Measurements from ENCODE around the gene ZIK1. TPM values are rescaled to one million over a fixed set of nuclear protein-coding genes. Genes with fewer than 3 reads are reported as not detected.
A peak's percentile ranks its signal among the peaks of the same experiment; 100 is the strongest.

ZIK1 gene
- total and polyA plus RNA-seq, 3 donors from 2014 or later: 8.9 to 21.7 (median 15.1) TPM

GRCh38 chr19:57557659-57558058, 26.3 kb upstream of the ZIK1 start:
- H3K27ac ChIP-seq: no peak overlapping the region
- peaks cover 9% of the 10 kb centered on the region for H3K4me1 ChIP-seq
- intact Hi-C loops (cut with DNase I; ENCODE audit: low total_unique reads): no loop called here
- H3K9me3 ChIP-seq: no peaks in the 10 kb centered on the region
- H3K4me3 ChIP-seq: no peak overlapping the region
- TF ChIP-seq POLR2A (IDR thresholded peaks at IDR 0.05): no peak
- no peak for TF ChIP-seq CTCF (IDR thresholded peaks at IDR 0.05)
- no peaks in the 10 kb centered on the region for H3K27me3 ChIP-seq
- 88 to 89% methylated on average over 5 of the region's 5 CpGs for WGBS, 2 donors
- DNase-seq: no peak
- no peaks in the 10 kb centered on the region for H3K36me3 ChIP-seq (ENCODE audit: low read depth, missing control alignments)

- intact Hi-C loops (cut with DNase I; ENCODE audit: low total_unique reads): no loop called here
- no peaks in the 10 kb centered on the region for H3K36me3 ChIP-seq (ENCODE audit: low read depth, missing control alignments)
- H3K4me1 ChIP-seq: peaks cover 9% of the 10 kb centered on the region
- TF ChIP-seq POLR2A (IDR thresholded peaks at IDR 0.05) (no peak), CTCF (IDR thresholded peaks at IDR 0.05) (no peak)
- no peak overlapping the region for H3K27ac ChIP-seq
- 20 to 23% methylated on average over 6 of the region's 6 CpGs for WGBS, 2 donors
- DNase-seq: no peak
- H3K9me3 ChIP-seq: no peaks in the 10 kb centered on the region
- peak overlapping the region in 1 of 2 donors; percentile 92 for H3K4me3 ChIP-seq
- no peaks in the 10 kb centered on the region for H3K27me3 ChIP-seq
Observed at GRCh38 chr19:57558525-57558924, 25.4 kb upstream of the ZIK1 start.

GRCh38 chr19:57559008-57559403, 24.9 kb upstream of the ZIK1 start:
- TF ChIP-seq POLR2A (IDR thresholded peaks at IDR 0.05) (no peak), CTCF (IDR thresholded peaks at IDR 0.05) (no peak)
- Histone ChIP-seq H3K4me1 (peaks cover 9% of the 10 kb centered on the region), H3K27ac (peak overlapping the region in 1 of 2 donors; percentile 34), H3K36me3 (ENCODE audit: low read depth, missing control alignments) (no peaks in the 10 kb centered on the region), H3K9me3 (no peaks in the 10 kb centered on the region), H3K27me3 (no peaks in the 10 kb centered on the region), H3K4me3 (peak overlapping the region; percentile 83 to 92)
- DNase-seq: peak; percentile 31
- 0% methylated on average over 14 to 22 of the region's 22 CpGs for WGBS, 2 donors
- intact Hi-C loops (cut with DNase I; ENCODE audit: low total_unique reads): no loop called here

GRCh38 chr19:57559404-57560025, 24.4 kb upstream of the ZIK1 start, which contains the start of gene ZNF550:
ZNF550 (minus strand) TSS chr19:57559863; CDS start chr19:57559682, 181 bp downstream.
- DNase-seq: peak; percentile 95
- H3K4me1 ChIP-seq: peaks cover 9% of the 10 kb centered on the region
- no peak for TF ChIP-seq CTCF (IDR thresholded peaks at IDR 0.05)
- TF ChIP-seq POLR2A (IDR thresholded peaks at IDR 0.05): no peak
- H3K4me3 ChIP-seq: peak within 1 kb of the TSS; percentile 83 to 92
- no peaks in the 10 kb centered on the region for H3K27me3 ChIP-seq
- H3K27ac ChIP-seq: peak within 1 kb of the TSS; percentile 34 to 45
- no peaks in the 10 kb centered on the region for H3K36me3 ChIP-seq (ENCODE audit: low read depth, missing control alignments)
- WGBS, 2 donors: 0 to 1% methylated on average over 15 to 53 of the region's 56 CpGs
- no peaks in the 10 kb centered on the region for H3K9me3 ChIP-seq
- intact Hi-C loops (cut with DNase I; ENCODE audit: low total_unique reads): no loop called here

- H3K27ac ChIP-seq: peak overlapping the region; percentile 12 to 45
- peaks cover 9% of the 10 kb centered on the region for H3K4me1 ChIP-seq
- intact Hi-C loops (cut with DNase I; ENCODE audit: low total_unique reads): no loop called here
- H3K27me3 ChIP-seq: no peaks in the 10 kb centered on the region
- H3K36me3 ChIP-seq (ENCODE audit: low read depth, missing control alignments): no peaks in the 10 kb centered on the region
- H3K4me3 ChIP-seq: peak overlapping the region; percentile 83 to 92
- 22 to 39% methylated on average over 19 to 23 of the region's 23 CpGs for WGBS, 2 donors
- no peaks in the 10 kb centered on the region for H3K9me3 ChIP-seq
- no peak for TF ChIP-seq POLR2A (IDR thresholded peaks at IDR 0.05)
- no peak for TF ChIP-seq CTCF (IDR thresholded peaks at IDR 0.05)
- DNase-seq: no peak
Observed at GRCh38 chr19:57560049-57560491, 23.9 kb upstream of the ZIK1 start.

Data from testis (tissue), 3 donors.